HG03575 (cell line): ENCODE measurements around the gene FAM163A.

Experiments used
- ATAC-seq: cut with Tn5 transposase; IDR thresholded peaks from one replicate; pipeline ENCODE4 v1.9.1; 2021; ENCODE audit not compliant: unreplicated experiment, insufficient number of reproducible peaks, low FRiP score; ENCODE audit errors: extremely low read depth

FAM163A gene

GRCh38 chr1:179747611-179748010 lies 4.5 kb downstream of the FAM163A start:
- ATAC-seq = no peak

GRCh38 chr1:179748772-179749171 lies 5.7 kb downstream of the FAM163A start:
- no peak for ATAC-seq

GRCh38 chr1:179750630-179751029 lies 7.5 kb downstream of the FAM163A start:
- no peak for ATAC-seq

GRCh38 chr1:179753061-179753460 lies 10.0 kb downstream of the FAM163A start:
- no peak for ATAC-seq

GRCh38 chr1:179754041-179754624 lies 11.0 kb downstream of the FAM163A start:
- no peak for ATAC-seq

- ATAC-seq = no peak
These were observed 14.8 kb downstream of the FAM163A start for GRCh38 chr1:179757933-179758332.

- no peak for ATAC-seq
These were observed 17.4 kb downstream of the FAM163A start for GRCh38 chr1:179760521-179760920.

- no peak for ATAC-seq
These were observed 18.2 kb downstream of the FAM163A start for GRCh38 chr1:179761296-179761695.

- ATAC-seq = no peak
These were observed 19.0 kb downstream of the FAM163A start for GRCh38 chr1:179761846-179762640.

GRCh38 chr1:179767177-179767581 lies 24.1 kb downstream of the FAM163A start:
- no peak for ATAC-seq

- ATAC-seq = no peak
These were observed 24.9 kb downstream of the FAM163A start for GRCh38 chr1:179767996-179768395.

GRCh38 chr1:179770887-179771502 lies 27.9 kb downstream of the FAM163A start:
- no peak for ATAC-seq

- ATAC-seq = no peak
These were observed 30.2 kb downstream of the FAM163A start for GRCh38 chr1:179773264-179773663.

- no peak for ATAC-seq
These were observed 30.9 kb downstream of the FAM163A start for GRCh38 chr1:179774000-179774399.

GRCh38 chr1:179774566-179774965 lies 31.5 kb downstream of the FAM163A start:
- no peak for ATAC-seq

GRCh38 chr1:179775009-179775408 lies 31.9 kb downstream of the FAM163A start:
- no peak for ATAC-seq

- no peak for ATAC-seq
These were observed 33.7 kb downstream of the FAM163A start for GRCh38 chr1:179776831-179777230.

GRCh38 chr1:179777731-179778130 lies 34.6 kb downstream of the FAM163A start:
- no peak for ATAC-seq

GRCh38 chr1:179779645-179780272 lies 36.7 kb downstream of the FAM163A start:
- no peak for ATAC-seq

- no peak for ATAC-seq
These were observed 38.9 kb downstream of the FAM163A start for GRCh38 chr1:179781962-179782361.
